ENCODE results near the gene ASAP3. TPM values are rescaled to one million over a fixed set of nuclear protein-coding genes. Genes with fewer than 3 reads are reported as not detected.
A peak's percentile ranks its signal among the peaks of the same experiment; 100 is the strongest.

ASAP3 gene
- total and polyA plus RNA-seq, 2 experiments from 2014 or later: 28.0 to 98.2 TPM

GRCh38 chr1:23424293-23425192, 59.4 kb downstream of the ASAP3 start, which contains the start of gene TCEA3:
Gene TCEA3 (minus strand): TSS chr1:23424748. CDS start chr1:23424633, 115 bp downstream.
- Histone ChIP-seq H4K20me1 (replicated peaks; ENCODE audit: insufficient read depth) (peaks cover 22% of the 10 kb centered on the region), H3K79me2 (replicated peaks; ENCODE audit: insufficient read depth) (no peaks in the 10 kb centered on the region), H3K27me3 (ENCODE audit: insufficient read depth) (peaks cover 92% of the 10 kb centered on the region), H3K9me2 (ENCODE audit: insufficient read depth) (no peaks in the 10 kb centered on the region), H2AFZ (no peak within 1 kb of the TSS; the same call in 1 of the 2 replicates), H3K4me1 (ENCODE audit: insufficient read depth) (peaks cover 4% of the 10 kb centered on the region; the same call in 1 of the 2 replicates), H3K4me2 (peak within 1 kb of the TSS; percentile 89), H3F3A (replicated peaks; ENCODE audit: low read depth) (0 out of 2 replicates have a peak, but pooled peaks cover 7% of the 10 kb centered on the region), H3K27ac (ENCODE audit: low read depth) (no peak within 1 kb of the TSS), H3K36me3 (ENCODE audit: insufficient read depth) (no peaks in the 10 kb centered on the region), H3K4me3 (peak within 1 kb of the TSS; percentile 67)
- Mint-ChIP-seq H3K9me3 (no peaks in the 10 kb centered on the region), H3K27me3 (ENCODE audit: insufficient read depth, low read depth, poor library complexity) (peaks cover 80% of the 10 kb centered on the region), H3K27ac (no peak within 1 kb of the TSS), H3K36me3 (ENCODE audit: low read depth) (peaks cover 16% of the 10 kb centered on the region), H3K4me1 (peaks cover 8% of the 10 kb centered on the region), H3K4me3 (peak within 1 kb of the TSS; percentile 75)
- peak; percentile 54 for DNase-seq (ENCODE audit: low spot score)
- TF ChIP-seq CREB1 (CRISPR knock-in tag; IDR thresholded peaks at IDR 0.05; ENCODE audit: low read depth) (no peak), EZH2 (IDR thresholded peaks at IDR 0.05; ENCODE audit: low read depth, unreplicated experiment) (peak; percentile 30)
- peak; percentile 43 for ATAC-seq

- Histone ChIP-seq H3F3A (replicated peaks; ENCODE audit: low read depth) (0 out of 2 replicates have a peak, but pooled peaks cover 7% of the 10 kb centered on the region), H3K27me3 (ENCODE audit: insufficient read depth) (peaks cover 99% of the 10 kb centered on the region), H3K4me2 (peak overlapping the region; percentile 89), H3K36me3 (ENCODE audit: insufficient read depth) (no peaks in the 10 kb centered on the region), H3K79me2 (replicated peaks; ENCODE audit: insufficient read depth) (no peaks in the 10 kb centered on the region), H3K4me3 (peak overlapping the region; percentile 67), H4K20me1 (replicated peaks; ENCODE audit: insufficient read depth) (peaks cover 22% of the 10 kb centered on the region), H2AFZ (no peak overlapping the region), H3K4me1 (ENCODE audit: insufficient read depth) (peaks cover 4% of the 10 kb centered on the region; the same call in 1 of the 2 replicates), H3K9me2 (ENCODE audit: insufficient read depth) (no peaks in the 10 kb centered on the region), H3K27ac (ENCODE audit: low read depth) (no peak overlapping the region)
- ATAC-seq (peak; percentile 58), DNase-seq (ENCODE audit: low spot score) (peak; percentile 57)
- H3K4me3 Mint-ChIP-seq: peak overlapping the region; percentile 75
- H3K4me1 Mint-ChIP-seq: peaks cover 12% of the 10 kb centered on the region
- no peaks in the 10 kb centered on the region for H3K9me3 Mint-ChIP-seq
- peaks cover 13% of the 10 kb centered on the region for H3K36me3 Mint-ChIP-seq (ENCODE audit: low read depth)
- peaks cover 84% of the 10 kb centered on the region for H3K27me3 Mint-ChIP-seq (ENCODE audit: insufficient read depth, low read depth, poor library complexity)
- no peak overlapping the region for H3K27ac Mint-ChIP-seq
- no peak for TF ChIP-seq REST (IDR thresholded peaks at IDR 0.05; ENCODE audit: unreplicated experiment)
- no peak for TF ChIP-seq ZNF114 (CRISPR knock-in tag; IDR thresholded peaks at IDR 0.05)
- TF ChIP-seq EZH2 (IDR thresholded peaks at IDR 0.05; ENCODE audit: low read depth, unreplicated experiment): peak; percentile 16
- TF ChIP-seq JUNB (IDR thresholded peaks at IDR 0.05; ENCODE audit: unreplicated experiment): no peak
These were observed 60.3 kb downstream of the ASAP3 start for GRCh38 chr1:23423415-23424292.
